CD14-positive monocyte (primary cell): ENCODE data around the gene SPATA25. TPM values are rescaled to one million over a fixed set of nuclear protein-coding genes. Genes with fewer than 3 reads are reported as not detected.

Source experiments
- DNase-seq, 3 donors: peaks; one replicate each; pipeline ENCODE4 v3.0.0-alpha.2; 2011 to 2022
- H2AFZ ChIP-seq: 2 replicates; pipeline ENCODE4 v1.6.0; 2012; ENCODE audit warnings: mild to moderate bottlenecking, low read depth, low read length, inconsistent platforms; ENCODE audit not compliant: insufficient read depth, poor library complexity, severe bottlenecking
- H3K27ac ChIP-seq, 2 donors: 1 replicate in 1 of 2; 2 replicates in 1 of 2; pipeline ENCODE4 v1.5.1; 2012 to 2013; ENCODE audit warnings: low read length in 2 of 2, control low read depth in 1 of 2, inconsistent platforms in 1 of 2, low read depth in 1 of 2, mild to moderate bottlenecking in 1 of 2
- H3K27me3 ChIP-seq, 2 donors: one replicate each; pipeline versions ENCODE4 v1.6.0 to v1.6.1; 2011 to 2013; ENCODE audit warnings: low read length in 2 of 2; ENCODE audit not compliant: control insufficient read depth in 2 of 2, insufficient read depth in 2 of 2
- H3K36me3 ChIP-seq, 2 donors: replicated peaks in 1 of 2; 1 replicate in 1 of 2; 2 replicates in 1 of 2; pipeline versions ENCODE4 v1.5.1 to v1.6.1; 2012 to 2013; ENCODE audit warnings: low read length in 2 of 2, control low read depth in 1 of 2, inconsistent platforms in 1 of 2, mild to moderate bottlenecking in 1 of 2; ENCODE audit not compliant: insufficient read depth in 2 of 2, control insufficient read depth in 1 of 2
- H3K4me1 ChIP-seq, 2 donors: 1 replicate in 1 of 2; 2 replicates in 1 of 2; pipeline versions ENCODE4 v1.5.1 to v1.6.1; 2012 to 2013; ENCODE audit warnings: low read length in 2 of 2, control low read depth in 1 of 2, inconsistent platforms in 1 of 2, mild to moderate bottlenecking in 1 of 2, moderate library complexity in 1 of 2; ENCODE audit not compliant: insufficient read depth in 2 of 2, control insufficient read depth in 1 of 2
- H3K4me2 ChIP-seq: replicated peaks from 2 replicates; pipeline ENCODE3; 2012; ENCODE audit warnings: low read length, moderate library complexity, mild to moderate bottlenecking; ENCODE audit not compliant: poor library complexity, severe bottlenecking; ENCODE audit errors: extremely low read depth
- H3K4me3 ChIP-seq, 3 experiments: fragments of 200-600 bp in 1 of 3; sonication (generic) in 1 of 3; replicated peaks in 1 of 3; 1 replicate in 2 of 3; 2 replicates in 1 of 3; pipeline ENCODE4 v1.5.1; 2011 to 2013; ENCODE audit warnings: low read length in 3 of 3, mild to moderate bottlenecking in 3 of 3, control low read depth in 2 of 3, low read depth in 2 of 3, inconsistent platforms in 1 of 3, moderate library complexity in 1 of 3
- H3K79me2 ChIP-seq: 2 replicates; pipeline ENCODE4 v1.6.0; 2012; ENCODE audit warnings: mild to moderate bottlenecking, control low read depth, inconsistent platforms, low read length, moderate library complexity; ENCODE audit not compliant: insufficient read depth
- H3K9ac ChIP-seq: 2 replicates; pipeline ENCODE4 v1.6.0; 2017; ENCODE audit warnings: low read length, mild to moderate bottlenecking; ENCODE audit not compliant: insufficient read depth, poor library complexity, severe bottlenecking
- H3K9me3 ChIP-seq, 2 donors: replicated peaks in 1 of 2; 1 replicate in 1 of 2; 2 replicates in 1 of 2; pipeline versions ENCODE4 v1.5.1 to v1.6.1; 2012 to 2013; ENCODE audit warnings: low read length in 2 of 2, control low read depth in 1 of 2; ENCODE audit not compliant: control insufficient read depth in 1 of 2, insufficient read depth in 1 of 2
- H4K20me1 ChIP-seq: 2 replicates; pipeline ENCODE4 v1.6.0; 2012; ENCODE audit warnings: mild to moderate bottlenecking, low read length, control low read depth, moderate library complexity; ENCODE audit not compliant: insufficient read depth
- H3K27ac Mint-ChIP-seq, 7 donors: one replicate each; pipeline ENCODE4 v1.8.0; 2020; ENCODE audit warnings: mild to moderate bottlenecking in 7 of 7, mixed read lengths in 7 of 7, moderate library complexity in 6 of 7, inconsistent platforms in 2 of 7
- H3K27me3 Mint-ChIP-seq, 3 donors: one replicate each; pipeline ENCODE4 v1.8.0; 2021 to 2022; ENCODE audit warnings: low read depth in 3 of 3, mild to moderate bottlenecking in 3 of 3, mixed read lengths in 3 of 3, moderate library complexity in 3 of 3, inconsistent platforms in 1 of 3
- H3K36me3 Mint-ChIP-seq, 2 donors: one replicate each; pipeline ENCODE4 v1.8.0; 2020; ENCODE audit warnings: mixed read lengths in 2 of 2, inconsistent platforms in 1 of 2, mild to moderate bottlenecking in 1 of 2
- H3K4me1 Mint-ChIP-seq: one replicate; pipeline ENCODE4 v1.8.0; 2020; ENCODE audit warnings: mild to moderate bottlenecking, mixed read lengths
- H3K4me3 Mint-ChIP-seq, 2 donors: one replicate each; pipeline ENCODE4 v1.8.0; 2020; ENCODE audit warnings: mild to moderate bottlenecking in 2 of 2, mixed read lengths in 2 of 2, moderate library complexity in 1 of 2
- H3K9me3 Mint-ChIP-seq, 7 donors: one replicate each; pipeline ENCODE4 v1.8.0; 2020 to 2022; ENCODE audit warnings: mixed read lengths in 7 of 7, mild to moderate bottlenecking in 6 of 7, moderate library complexity in 6 of 7, inconsistent platforms in 2 of 7
- WGBS: methylation state at CpG from one replicate; pipeline ENCODE4 v1.1.5; 2013; ENCODE audit warnings: missing lambda C conversion rate; ENCODE audit not compliant: insufficient coverage; 5-methylcytosine and 5-hydroxymethylcytosine counted together
- intact Hi-C, 2 donors: fragments of 100-400 bp; cut with micrococcal nuclease; formaldehyde crosslinking; loops; one replicate each; pipeline versions ENCODE4 v1.15.0 to v1.15.1; 2023
- polyA plus RNA-seq, 3 donors: library from polyadenylated mRNA; depleted of rRNA in 1 of 3; unstranded in 2 of 3; stranded (reverse) in 1 of 3; fragments of 300-500 nt in 2 of 3; fragments of >200 nt in 1 of 3; fragmentation: Illumina TruSeq in 2 of 3; gene quantifications; 1 replicate in 2 of 3; 2 replicates in 1 of 3; pipeline ENCODE4 v1.2.3, GENCODE V29; 2012 to 2021
- TF ChIP-seq, protein P1 (sequence below): fragments of 200-600 bp; IDR thresholded peaks from one replicate; pipeline ENCODE4 v1.8.0; 2022; ENCODE audit warnings: antibody characterized with exemption, mild to moderate bottlenecking

The SPATA25 gene
- polyA plus RNA-seq, 3 donors = 0.76 TPM; not detected in 2

DNA sequence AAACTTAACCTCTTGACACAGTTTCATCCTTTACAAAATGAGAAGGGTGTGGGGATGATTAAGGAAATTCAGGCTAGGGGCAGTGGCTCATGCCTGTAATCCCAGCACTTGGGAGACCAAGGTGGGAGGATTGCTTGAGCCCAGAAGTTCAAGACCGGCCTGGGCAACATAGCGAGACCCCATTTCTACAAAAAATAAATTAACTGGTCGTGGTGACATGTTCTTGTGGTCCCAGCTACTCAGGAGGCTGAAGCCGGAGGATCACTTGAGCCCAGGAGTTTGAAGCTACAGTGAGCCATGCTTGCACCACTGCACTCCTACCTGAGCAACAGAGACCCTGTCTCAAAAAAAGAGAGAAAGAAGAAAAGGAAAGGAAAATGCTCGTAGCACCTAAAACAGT, 21.0 kb downstream of the SPATA25 start:
- DNase-seq = no peak
- intact Hi-C loops = no loop called here
- Mint-ChIP-seq H3K27ac (peak overlapping the region in 1 of 7 donors; percentile 63), H3K27me3 (peaks cover 0 to 3% (median 0%) of the 10 kb centered on the region in 3 donors), H3K4me1 (peaks cover 4% of the 10 kb centered on the region), H3K4me3 (no peak overlapping the region), H3K36me3 (peaks cover 4 to 10% of the 10 kb centered on the region in 2 donors), H3K9me3 (no peaks in the 10 kb centered on the region)
- Histone ChIP-seq H2AFZ (no peak overlapping the region), H3K36me3 (no peaks in the 10 kb centered on the region), H3K4me1 (no peaks in the 10 kb centered on the region), H3K9me3 (no peaks in the 10 kb centered on the region), H3K9ac (no peak overlapping the region), H4K20me1 (no peaks in the 10 kb centered on the region), H3K79me2 (peaks cover 4% of the 10 kb centered on the region), H3K4me2 (no peak overlapping the region), H3K4me3 (no peak overlapping the region), H3K27me3 (no peaks in the 10 kb centered on the region), H3K27ac (no peak overlapping the region)
- no CpG with 5 or more reads among the region's 5 CpGs for WGBS
- TF ChIP-seq, protein P1, sequence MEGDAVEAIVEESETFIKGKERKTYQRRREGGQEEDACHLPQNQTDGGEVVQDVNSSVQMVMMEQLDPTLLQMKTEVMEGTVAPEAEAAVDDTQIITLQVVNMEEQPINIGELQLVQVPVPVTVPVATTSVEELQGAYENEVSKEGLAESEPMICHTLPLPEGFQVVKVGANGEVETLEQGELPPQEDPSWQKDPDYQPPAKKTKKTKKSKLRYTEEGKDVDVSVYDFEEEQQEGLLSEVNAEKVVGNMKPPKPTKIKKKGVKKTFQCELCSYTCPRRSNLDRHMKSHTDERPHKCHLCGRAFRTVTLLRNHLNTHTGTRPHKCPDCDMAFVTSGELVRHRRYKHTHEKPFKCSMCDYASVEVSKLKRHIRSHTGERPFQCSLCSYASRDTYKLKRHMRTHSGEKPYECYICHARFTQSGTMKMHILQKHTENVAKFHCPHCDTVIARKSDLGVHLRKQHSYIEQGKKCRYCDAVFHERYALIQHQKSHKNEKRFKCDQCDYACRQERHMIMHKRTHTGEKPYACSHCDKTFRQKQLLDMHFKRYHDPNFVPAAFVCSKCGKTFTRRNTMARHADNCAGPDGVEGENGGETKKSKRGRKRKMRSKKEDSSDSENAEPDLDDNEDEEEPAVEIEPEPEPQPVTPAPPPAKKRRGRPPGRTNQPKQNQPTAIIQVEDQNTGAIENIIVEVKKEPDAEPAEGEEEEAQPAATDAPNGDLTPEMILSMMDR = no peak

DNA sequence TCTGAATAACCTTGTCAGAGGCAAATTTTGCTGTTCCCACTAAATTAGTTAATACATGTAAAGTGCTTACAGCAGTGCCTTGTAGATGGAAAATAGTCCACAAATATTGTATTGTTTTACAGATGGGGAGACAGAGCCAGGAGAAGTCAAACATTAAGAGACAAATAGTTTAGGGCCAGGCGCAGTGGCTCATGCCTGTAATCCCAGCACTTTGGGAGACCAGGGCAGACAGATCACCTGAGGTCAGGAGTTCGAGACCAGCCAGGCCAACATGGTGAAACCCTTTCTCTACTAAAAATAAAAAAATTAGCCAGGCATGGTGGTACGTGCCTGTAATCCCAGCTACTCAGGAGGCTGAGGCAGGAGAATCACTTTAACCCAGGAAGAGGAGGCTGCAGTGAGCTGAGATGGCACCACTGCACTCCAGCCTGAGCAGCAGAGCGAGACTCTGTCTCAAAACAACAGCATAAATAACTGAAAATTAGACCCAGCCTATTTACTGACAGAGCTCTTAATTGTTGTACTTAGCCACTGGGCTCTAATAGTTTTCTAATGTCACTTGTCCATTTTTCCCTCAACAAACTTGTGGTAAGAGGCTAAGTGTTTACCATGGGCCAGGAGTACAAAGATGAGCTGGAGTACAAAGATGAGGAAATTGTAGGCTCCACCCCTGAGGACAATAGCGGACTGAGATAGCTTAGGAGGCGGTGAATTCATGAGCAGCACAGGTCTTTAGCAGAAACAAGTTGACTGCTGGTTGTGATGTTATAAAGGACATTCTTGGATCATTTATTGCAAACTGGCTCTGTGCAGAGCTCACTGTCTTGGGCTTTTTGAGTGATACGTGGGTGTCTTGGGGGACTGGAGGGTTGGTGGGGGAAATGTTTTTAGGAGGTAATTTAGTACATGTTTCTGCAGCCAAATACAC, 23.6 kb downstream of the SPATA25 start:
- no peak overlapping the region for H3K4me3 ChIP-seq
- H3K27ac ChIP-seq = no peak overlapping the region
- 92% methylated on average over 3 of the region's 7 CpGs for WGBS
- H3K27me3 ChIP-seq = no peaks in the 10 kb centered on the region
- H2AFZ ChIP-seq = no peak overlapping the region
- no peak overlapping the region for H3K4me3 Mint-ChIP-seq
- H3K4me1 ChIP-seq = no peaks in the 10 kb centered on the region
- H3K4me1 Mint-ChIP-seq = peaks cover 7% of the 10 kb centered on the region
- H3K9me3 ChIP-seq = no peaks in the 10 kb centered on the region
- H3K36me3 Mint-ChIP-seq = peaks cover 2 to 11% of the 10 kb centered on the region in 2 donors
- no peak overlapping the region for H3K4me2 ChIP-seq
- no peak overlapping the region for H3K9ac ChIP-seq
- peaks cover 0 to 4% (median 0%) of the 10 kb centered on the region in 3 donors for H3K27me3 Mint-ChIP-seq
- intact Hi-C loops = no loop called here
- H3K27ac Mint-ChIP-seq = peak overlapping the region in 1 of 7 donors; percentile 16
- TF ChIP-seq, protein P1 = no peak
- H4K20me1 ChIP-seq = no peaks in the 10 kb centered on the region
- H3K9me3 Mint-ChIP-seq = no peaks in the 10 kb centered on the region
- H3K36me3 ChIP-seq = no peaks in the 10 kb centered on the region
- H3K79me2 ChIP-seq = peaks cover 14% of the 10 kb centered on the region
- no peak for DNase-seq
